ENCODE measurements around the gene KCNE3.

The KCNE3 gene

DNA sequence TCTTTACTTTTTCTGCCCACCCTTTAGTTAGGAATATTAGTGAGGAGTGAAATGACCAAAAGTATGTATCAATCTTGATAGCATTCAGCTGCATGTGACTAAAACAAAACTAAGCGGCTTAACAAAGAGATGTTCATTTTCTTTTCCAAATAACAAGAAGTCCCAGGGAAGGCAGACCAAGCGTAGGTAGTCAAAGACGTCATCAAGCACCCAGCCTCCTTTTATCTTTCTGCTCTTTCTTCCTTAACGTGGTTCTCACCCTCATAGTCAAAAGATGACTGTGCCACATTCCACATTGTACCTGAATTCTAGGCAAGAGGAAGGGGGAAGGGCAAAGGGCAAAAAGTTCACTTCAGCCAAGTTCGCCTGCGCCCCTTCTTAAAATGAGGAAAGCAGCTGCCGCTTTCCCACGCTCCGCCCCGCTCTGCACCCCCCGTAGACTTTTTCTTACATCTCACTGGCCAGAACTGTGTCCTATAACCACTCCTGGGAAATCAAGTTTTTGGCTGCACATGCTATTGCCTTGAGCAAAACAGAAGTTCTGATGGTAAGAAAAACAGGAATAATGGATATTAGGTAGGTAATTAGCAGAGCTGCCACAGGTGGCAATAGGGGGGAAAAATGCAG, 54.5 kb downstream of the KCNE3 start:
- TF ChIP-seq, protein P1, sequence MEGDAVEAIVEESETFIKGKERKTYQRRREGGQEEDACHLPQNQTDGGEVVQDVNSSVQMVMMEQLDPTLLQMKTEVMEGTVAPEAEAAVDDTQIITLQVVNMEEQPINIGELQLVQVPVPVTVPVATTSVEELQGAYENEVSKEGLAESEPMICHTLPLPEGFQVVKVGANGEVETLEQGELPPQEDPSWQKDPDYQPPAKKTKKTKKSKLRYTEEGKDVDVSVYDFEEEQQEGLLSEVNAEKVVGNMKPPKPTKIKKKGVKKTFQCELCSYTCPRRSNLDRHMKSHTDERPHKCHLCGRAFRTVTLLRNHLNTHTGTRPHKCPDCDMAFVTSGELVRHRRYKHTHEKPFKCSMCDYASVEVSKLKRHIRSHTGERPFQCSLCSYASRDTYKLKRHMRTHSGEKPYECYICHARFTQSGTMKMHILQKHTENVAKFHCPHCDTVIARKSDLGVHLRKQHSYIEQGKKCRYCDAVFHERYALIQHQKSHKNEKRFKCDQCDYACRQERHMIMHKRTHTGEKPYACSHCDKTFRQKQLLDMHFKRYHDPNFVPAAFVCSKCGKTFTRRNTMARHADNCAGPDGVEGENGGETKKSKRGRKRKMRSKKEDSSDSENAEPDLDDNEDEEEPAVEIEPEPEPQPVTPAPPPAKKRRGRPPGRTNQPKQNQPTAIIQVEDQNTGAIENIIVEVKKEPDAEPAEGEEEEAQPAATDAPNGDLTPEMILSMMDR (IDR thresholded peaks at IDR 0.05; ENCODE audit: low read length, missing control alignments), result no peak
- no peak for DNase-seq (ENCODE audit: low read depth)
- H3K4me3 ChIP-seq (replicated peaks; ENCODE audit: low read depth, low read length), result no peak overlapping the region

DNA sequence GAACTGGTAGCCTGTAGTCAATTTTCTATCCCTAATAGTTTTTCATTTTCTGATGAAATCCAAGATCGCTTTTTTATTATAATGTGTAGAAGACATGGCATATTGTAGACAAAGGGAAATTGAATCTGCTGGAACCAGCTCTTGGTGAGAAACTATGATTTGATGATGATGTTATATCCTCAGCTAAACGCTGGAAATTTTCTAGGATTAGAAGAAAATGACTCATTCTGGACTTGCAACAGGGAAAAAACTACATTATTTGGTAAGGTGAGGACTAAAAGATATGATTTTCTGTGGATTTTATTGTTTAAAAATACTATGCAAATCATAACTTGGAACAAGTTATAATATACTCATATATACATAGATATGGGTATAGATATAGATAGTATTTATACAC, 55.0 kb downstream of the KCNE3 start:
- H3K4me3 ChIP-seq (replicated peaks; ENCODE audit: low read depth, low read length), result no peak overlapping the region
- TF ChIP-seq, protein P1 (IDR thresholded peaks at IDR 0.05; ENCODE audit: low read length, missing control alignments), result no peak
- DNase-seq (ENCODE audit: low read depth), result no peak

DNA sequence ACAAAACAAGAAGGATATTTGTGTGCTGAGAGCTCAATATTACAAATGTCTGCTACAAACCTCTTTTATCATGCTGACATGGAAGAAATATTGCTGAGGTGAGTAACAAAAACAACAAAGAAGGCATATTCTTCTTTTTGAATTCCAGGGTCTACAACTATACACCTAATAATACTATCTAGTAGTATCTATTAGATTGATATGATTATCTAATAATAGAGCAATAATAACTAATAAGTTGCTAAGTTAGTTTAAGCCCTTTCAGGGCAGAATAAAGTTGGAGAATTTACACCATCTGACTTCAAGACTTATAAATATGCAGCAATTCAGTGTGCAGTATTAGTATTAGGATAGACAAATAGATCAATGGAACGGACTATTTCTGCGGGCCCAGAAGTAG, 57.7 kb downstream of the KCNE3 start:
- no peak overlapping the region for H3K4me3 ChIP-seq (replicated peaks; ENCODE audit: low read depth, low read length)
- TF ChIP-seq, protein P1 (IDR thresholded peaks at IDR 0.05; ENCODE audit: low read length, missing control alignments), result no peak
- DNase-seq (ENCODE audit: low read depth), result no peak
